Nucleus accumbens (tissue), 56 donors: ENCODE data around the gene DCUN1D2.

Experiments used
- DNase-seq, 56 donors: peaks; one replicate each; lab custom pipeline; 2025; lab: John Stamatoyannopoulos, UW

DCUN1D2 gene

GRCh38 chr13:113413898-113414282, 76.6 kb downstream of the DCUN1D2 start:
- no peak for DNase-seq

DNA sequence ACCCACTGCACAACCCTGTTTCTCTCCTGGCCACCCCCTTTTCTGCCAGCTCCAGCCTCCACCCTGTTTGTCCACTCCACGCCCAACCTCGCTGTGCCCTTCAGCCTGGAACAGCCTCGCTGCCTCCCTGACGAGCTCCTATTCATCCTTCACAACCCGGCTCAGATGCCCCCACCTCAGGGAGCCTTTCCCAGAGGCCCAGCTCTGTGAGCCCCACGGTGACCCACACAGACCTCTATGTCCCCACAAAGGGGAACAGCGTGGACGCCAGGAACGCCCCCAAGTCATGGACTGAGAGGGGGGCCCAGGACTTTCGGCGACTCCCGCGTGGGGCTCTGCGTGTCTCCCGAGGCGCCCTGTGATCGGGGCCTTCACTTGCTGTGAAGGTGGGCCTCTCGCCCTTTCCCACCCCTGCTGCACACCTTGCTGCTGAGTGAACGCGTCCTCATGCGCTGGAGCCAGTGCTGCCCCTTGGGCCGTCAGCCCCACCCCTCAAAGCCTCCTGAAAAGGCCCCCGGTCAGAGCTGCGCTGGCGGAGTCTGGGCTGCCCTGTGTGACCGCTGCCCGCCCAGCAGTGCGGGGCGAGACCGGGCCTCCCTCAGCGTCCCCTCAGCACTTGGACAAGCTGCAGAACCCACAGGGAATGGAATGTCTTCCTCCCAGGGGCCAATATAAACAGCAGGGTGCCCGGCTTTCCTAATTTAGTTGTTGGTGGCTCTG, 77.2 kb downstream of the DCUN1D2 start:
- no peak for DNase-seq

- DNase-seq: no peak
Observed at GRCh38 chr13:113412440-113412839, 78.1 kb downstream of the DCUN1D2 start.

GRCh38 chr13:113411216-113412023, 79.1 kb downstream of the DCUN1D2 start:
- no peak for DNase-seq

GRCh38 chr13:113410472-113411201, 79.9 kb downstream of the DCUN1D2 start:
- no peak for DNase-seq

- DNase-seq: no peak
Observed at GRCh38 chr13:113408562-113408961, 81.9 kb downstream of the DCUN1D2 start.

DNA sequence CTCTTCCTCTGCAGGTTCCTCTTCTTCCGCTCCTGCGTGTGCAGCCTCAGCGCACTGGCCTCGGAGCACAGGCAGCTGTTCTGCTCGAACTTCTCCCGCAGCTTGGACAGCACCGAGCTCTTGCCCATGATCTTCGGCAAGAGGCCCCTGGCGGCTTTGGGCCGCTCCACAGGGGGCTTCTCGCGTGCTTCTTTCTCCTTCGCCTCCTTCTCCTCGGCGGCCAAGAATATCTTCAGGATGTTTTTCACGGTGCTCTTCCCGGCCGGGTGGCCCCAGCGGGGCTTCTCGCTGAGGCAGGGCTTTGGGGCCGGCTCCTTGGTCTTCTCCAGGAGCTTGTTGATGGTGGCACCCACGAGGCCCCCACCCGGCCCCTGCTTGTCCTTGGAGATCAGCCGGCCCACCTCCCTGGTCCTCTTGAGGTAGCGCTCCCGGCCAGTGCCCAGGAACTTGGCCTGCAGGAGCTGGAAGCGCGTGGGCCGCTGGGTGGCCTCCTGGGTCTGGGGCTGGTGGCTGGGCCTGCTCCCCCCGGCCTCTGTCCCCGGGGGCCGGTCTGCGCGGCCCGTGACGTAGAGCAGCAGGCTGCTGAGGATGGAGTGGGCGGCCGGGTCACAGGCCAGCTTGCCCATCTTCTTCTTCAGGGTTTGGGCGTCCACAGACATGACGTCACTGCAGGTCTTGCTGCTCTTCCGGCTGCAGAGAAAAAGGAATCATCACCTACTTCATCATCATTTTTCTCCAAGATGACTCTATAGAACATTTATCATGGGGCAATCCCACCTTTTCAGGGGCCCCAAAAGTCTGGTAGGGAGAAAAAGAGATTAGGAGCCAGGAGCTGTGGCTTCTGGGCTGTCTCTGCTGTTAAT, 82.7 kb downstream of the DCUN1D2 start:
- DNase-seq: no peak

GRCh38 chr13:113407103-113407530, 83.4 kb downstream of the DCUN1D2 start:
- no peak for DNase-seq

GRCh38 chr13:113406321-113407102, 84.0 kb downstream of the DCUN1D2 start:
- no peak for DNase-seq
